HCT116 (cell line): ENCODE measurements around the gene ETF1. TPM values are rescaled to one million over a fixed set of nuclear protein-coding genes. Genes with fewer than 3 reads are reported as not detected.

Source experiments
- ATAC-seq: fragments of 200-7000 bp; cut with Tn5 transposase; 2 replicates; pipeline ENCODE4 v1.9.1; 2020; ENCODE audit warnings: mild to moderate bottlenecking, moderate library complexity
- BruUV-seq: library from RNA; stranded (reverse); fragments of 400-500 nt; replicated peaks from 2 replicates; lab custom pipeline; 2021; lab: Mats Ljungman, UMichigan
- CTCF ChIA-PET: fragments of 300-600 bp; sonication (Branson Sonifier 250); formaldehyde crosslinking; loops from one replicate; lab custom pipeline; 2021; ENCODE audit warnings: antibody characterized with exemption; lab: Charles Lee
- POLR2A ChIA-PET: fragments of 300-600, 350-600 bp; sonication (Branson Sonifier 250); formaldehyde crosslinking; loops from one replicate; lab custom pipeline; 2021; ENCODE audit warnings: antibody characterized with exemption; lab: Charles Lee
- RAD21 ChIA-PET, 2 experiments: fragments of 300-600 bp; sonication (Branson Sonifier 250); formaldehyde crosslinking; loops; one replicate each; lab custom pipeline; 2023; ENCODE audit warnings: low total read pairs in 2 of 2; ENCODE audit not compliant: uncharacterized antibody in 2 of 2, unreplicated experiment in 2 of 2, low non-redundant PET in 1 of 2; lab: Charles Lee
- DNase-seq: peaks from one replicate; pipeline ENCODE4 v3.0.0-alpha.2; 2010; ENCODE audit warnings: low read depth, low spot score
- H2AFZ ChIP-seq: fragments of 200-600 bp; shearing (Covaris generic), sonication (generic); 2 replicates; pipeline ENCODE4 v1.6.1; 2017; ENCODE audit warnings: low read depth, mixed run types, mixed read lengths, antibody characterized with exemption, low read length; ENCODE audit not compliant: poor library complexity, severe bottlenecking
- H3K27ac ChIP-seq: 2 replicates; pipeline ENCODE4 v1.5.1; 2012; ENCODE audit warnings: low read depth, low read length
- H3K27me3 ChIP-seq: fragments of 200-600 bp; sonication (generic); 2 replicates; pipeline ENCODE4 v1.6.1; 2016; ENCODE audit warnings: mixed run types, low read length, mixed read lengths; ENCODE audit not compliant: insufficient read depth
- H3K36me3 ChIP-seq, 2 experiments: fragments of 200-500 bp in 1 of 2; fragments of 200-600 bp in 1 of 2; sonication (Bioruptor generic) in 1 of 2; sonication (generic) in 1 of 2; 2 replicates each; pipeline versions ENCODE4 v1.5.1 to v1.6.1; 2014 to 2016; ENCODE audit warnings: low read length in 2 of 2, inconsistent platforms in 1 of 2, mixed read lengths in 1 of 2, mixed run types in 1 of 2; ENCODE audit not compliant: insufficient read depth in 2 of 2, control insufficient read depth in 1 of 2
- H3K4me1 ChIP-seq, 2 experiments: fragments of 200-600 bp in 1 of 2; sonication (generic) in 1 of 2; 2 replicates each; pipeline versions ENCODE4 v1.5.1 to v1.6.1; 2012 to 2017; ENCODE audit warnings: low read length in 2 of 2, inconsistent platforms in 1 of 2, mild to moderate bottlenecking in 1 of 2, mixed read lengths in 1 of 2, mixed run types in 1 of 2, moderate library complexity in 1 of 2; ENCODE audit not compliant: insufficient read depth in 2 of 2, control insufficient read depth in 1 of 2
- H3K4me2 ChIP-seq: fragments of 200-600 bp; sonication (generic); 2 replicates; pipeline ENCODE4 v1.6.1; 2017; ENCODE audit warnings: mixed run types, low read length, mixed read lengths
- H3K4me3 ChIP-seq, 2 experiments: fragments of 200-600 bp in 1 of 2; sonication (generic) in 1 of 2; replicated peaks in 1 of 2; 2 replicates each; pipeline ENCODE4 v1.5.1; 2011 to 2016; ENCODE audit warnings: low read length in 2 of 2, control low read depth in 1 of 2, low read depth in 1 of 2, mild to moderate bottlenecking in 1 of 2, mixed read lengths in 1 of 2, mixed run types in 1 of 2
- H3K79me2 ChIP-seq: fragments of 200-600 bp; sonication (generic); 2 replicates; pipeline ENCODE4 v1.6.1; 2017; ENCODE audit warnings: mild to moderate bottlenecking, mixed run types, low read length, moderate library complexity, mixed read lengths; ENCODE audit not compliant: insufficient read depth
- H3K9ac ChIP-seq: fragments of 200-600 bp; sonication (generic); 2 replicates; pipeline ENCODE4 v1.6.1; 2016; ENCODE audit warnings: low read length, mixed read lengths
- H3K9me2 ChIP-seq: fragments of 200-600 bp; sonication (generic), shearing (Covaris generic); 2 replicates; pipeline ENCODE4 v1.6.1; 2017; ENCODE audit warnings: mixed run types, mild to moderate bottlenecking, moderate library complexity; ENCODE audit not compliant: insufficient read depth
- H3K9me3 ChIP-seq, 2 experiments: fragments of 200-500 bp in 1 of 2; fragments of 200-600 bp in 1 of 2; sonication (Bioruptor generic) in 1 of 2; sonication (generic) in 1 of 2; 2 replicates each; pipeline ENCODE4 v1.6.1; 2014 to 2017; ENCODE audit warnings: low read length in 2 of 2, mixed read lengths in 2 of 2, inconsistent platforms in 1 of 2, low read depth in 1 of 2, mild to moderate bottlenecking in 1 of 2, mixed run types in 1 of 2, moderate library complexity in 1 of 2; ENCODE audit not compliant: control insufficient read depth in 1 of 2, insufficient read depth in 1 of 2
- H4K20me1 ChIP-seq: fragments of 200-600 bp; sonication (generic), shearing (Covaris generic); 2 replicates; pipeline ENCODE4 v1.6.1; 2017; ENCODE audit warnings: mixed run types, mild to moderate bottlenecking, moderate library complexity; ENCODE audit not compliant: insufficient read depth
- EZH2phosphoT487 ChIP-seq: fragments of 200-600 bp; IDR thresholded peaks from 2 replicates; pipeline ENCODE4 v1.6.1; 2018; ENCODE audit warnings: antibody characterized with exemption, borderline replicate concordance
- POLR2AphosphoS5 ChIP-seq: IDR thresholded peaks from 2 replicates; pipeline ENCODE4 v1.6.1; 2011; ENCODE audit warnings: mild to moderate bottlenecking, low read depth, low read length, moderate library complexity
- RAD21 ChIP-seq: IDR thresholded peaks from 2 replicates; pipeline ENCODE4 v1.6.1; 2012; ENCODE audit warnings: low read depth, mild to moderate bottlenecking
- SIN3A ChIP-seq: IDR thresholded peaks from 2 replicates; pipeline ENCODE4 v1.6.1; 2012; ENCODE audit warnings: low read depth
- SP1 ChIP-seq: IDR thresholded peaks from 2 replicates; pipeline ENCODE4 v1.6.1; 2012; ENCODE audit warnings: low read depth
- SRF ChIP-seq: IDR thresholded peaks from 2 replicates; pipeline ENCODE4 v1.6.1; 2012; ENCODE audit warnings: low read depth
- intact Hi-C: fragments of 100-400 bp; cut with micrococcal nuclease; formaldehyde crosslinking; loops from 2 replicates; pipeline ENCODE4 v1.10.0; 2022
- total RNA-seq: library from RNA; stranded (reverse); gene quantifications from one replicate; pipeline ENCODE4 v1.2.1, GENCODE V29; 2021; ENCODE audit not compliant: unreplicated experiment
- TF ChIP-seq, protein P1 (sequence below), 3 experiments: fragments of 200-600 bp in 1 of 3; sonication (generic) in 1 of 3; IDR thresholded peaks in 2 of 3; conservative IDR thresholded peaks in 1 of 3; 2 replicates each; pipeline ENCODE4 v1.5.1; 2012 to 2017; ENCODE audit warnings: low read depth in 2 of 3, low read length in 2 of 3, antibody characterized with exemption in 1 of 3, borderline replicate concordance in 1 of 3, control low read depth in 1 of 3, mild to moderate bottlenecking in 1 of 3, mixed read lengths in 1 of 3, mixed run types in 1 of 3, moderate library complexity in 1 of 3; ENCODE audit not compliant: insufficient read depth in 1 of 3

Gene ETF1
- total RNA-seq, 1 experiment from 2014 or later, result 178 TPM

GRCh38 chr5:138503487-138504270 is 39.4 kb downstream of the ETF1 start:
- TF ChIP-seq, protein P1, sequence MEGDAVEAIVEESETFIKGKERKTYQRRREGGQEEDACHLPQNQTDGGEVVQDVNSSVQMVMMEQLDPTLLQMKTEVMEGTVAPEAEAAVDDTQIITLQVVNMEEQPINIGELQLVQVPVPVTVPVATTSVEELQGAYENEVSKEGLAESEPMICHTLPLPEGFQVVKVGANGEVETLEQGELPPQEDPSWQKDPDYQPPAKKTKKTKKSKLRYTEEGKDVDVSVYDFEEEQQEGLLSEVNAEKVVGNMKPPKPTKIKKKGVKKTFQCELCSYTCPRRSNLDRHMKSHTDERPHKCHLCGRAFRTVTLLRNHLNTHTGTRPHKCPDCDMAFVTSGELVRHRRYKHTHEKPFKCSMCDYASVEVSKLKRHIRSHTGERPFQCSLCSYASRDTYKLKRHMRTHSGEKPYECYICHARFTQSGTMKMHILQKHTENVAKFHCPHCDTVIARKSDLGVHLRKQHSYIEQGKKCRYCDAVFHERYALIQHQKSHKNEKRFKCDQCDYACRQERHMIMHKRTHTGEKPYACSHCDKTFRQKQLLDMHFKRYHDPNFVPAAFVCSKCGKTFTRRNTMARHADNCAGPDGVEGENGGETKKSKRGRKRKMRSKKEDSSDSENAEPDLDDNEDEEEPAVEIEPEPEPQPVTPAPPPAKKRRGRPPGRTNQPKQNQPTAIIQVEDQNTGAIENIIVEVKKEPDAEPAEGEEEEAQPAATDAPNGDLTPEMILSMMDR (IDR thresholded peaks at IDR 0.05 in 2 of 3, conservative IDR thresholded peaks at IDR 0.05 in 1 of 3; ENCODE audit: borderline replicate concordance in 1 of 3, insufficient read depth in 1 of 3, low read depth in 2 of 3, low read length in 2 of 3), result peak; percentile 72 to 78 (median 76)
- TF ChIP-seq RAD21, result peak; percentile 89
- TF ChIP-seq EZH2phosphoT487, result no peak
- TF ChIP-seq SRF, result peak; percentile 42; the same call in 1 of the 2 replicates
- TF ChIP-seq SIN3A, result no peak
- TF ChIP-seq SP1, result no peak
- TF ChIP-seq POLR2AphosphoS5, result peak; percentile 43; the same call in 1 of the 2 replicates
- TF ChIP-seq, all 23 proteins: peak for 4
- intact Hi-C loops, result loop anchor here (1.0 to 5.0 kb wide), 2 partner anchors 53 to 321 kb away; no protein-coding TSS in a partner anchor
- no TSS peak for BruUV-seq
- CTCF ChIA-PET, result interaction anchor here (0.6 to 3.6 kb wide), 24 partner anchors 9 to 875 kb away, joined by 3 to 51 read pairs (median 4); partner anchors contain the start of genes EGR1 and KIF20A
- ATAC-seq, result peak; percentile 82
- no peak overlapping the region for H3K27ac ChIP-seq
- no peak overlapping the region for H3K4me3 ChIP-seq
- POLR2A ChIA-PET, result interaction anchor here (1.3 to 3.0 kb wide), 5 partner anchors 34 to 166 kb away, joined by 3 to 16 read pairs (median 4); partner anchors contain the start of genes EGR1, ETF1 and FAM53C
- no peaks in the 10 kb centered on the region for H3K4me1 ChIP-seq
- no peaks in the 10 kb centered on the region for H3K9me3 ChIP-seq
- H3K27me3 ChIP-seq, result no peaks in the 10 kb centered on the region
- no peaks in the 10 kb centered on the region for H4K20me1 ChIP-seq
- H3K4me2 ChIP-seq, result no peak overlapping the region
- H3K79me2 ChIP-seq, result no peaks in the 10 kb centered on the region; the same call in 1 of the 2 replicates
- RAD21 ChIA-PET, result interaction anchor here (1.2 to 1.9 kb wide), 2 partner anchors 53 kb away, joined by 4 to 7 read pairs; no protein-coding TSS in a partner anchor
- H3K9ac ChIP-seq, result no peak overlapping the region
- H3K9me2 ChIP-seq, result no peaks in the 10 kb centered on the region
- no peak overlapping the region for H2AFZ ChIP-seq
- DNase-seq, result peak; percentile 34
- H3K36me3 ChIP-seq, result peaks cover 11 to 14% of the 10 kb centered on the region in 2 experiments; a peak in 3 of 4 replicates
